ENCODE measurements around the gene PNPLA5.

DNA sequence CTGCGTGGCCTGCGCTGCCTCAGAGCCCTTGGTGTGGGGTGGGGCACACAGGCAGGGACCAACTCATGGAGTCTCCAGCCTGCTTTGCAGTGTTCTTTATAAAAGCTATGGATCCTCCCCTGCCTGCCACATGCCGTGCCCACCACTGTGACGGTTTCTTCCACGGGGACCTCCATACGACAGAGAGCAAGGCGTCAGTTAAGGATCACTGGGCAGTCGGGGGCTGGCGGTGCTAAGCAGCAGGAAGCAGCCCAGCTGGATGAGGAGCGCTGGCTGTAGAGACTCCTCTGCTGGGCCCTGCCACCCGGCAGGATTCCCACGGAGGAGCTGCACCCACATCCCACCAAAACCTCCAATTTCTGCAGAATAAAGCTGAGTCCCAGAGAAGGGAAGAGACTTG is 56.6 kb downstream of the PNPLA5 start:
- no peak for TF ChIP-seq POLR2A (IDR thresholded peaks at IDR 0.05)
- TF ChIP-seq, protein P1, sequence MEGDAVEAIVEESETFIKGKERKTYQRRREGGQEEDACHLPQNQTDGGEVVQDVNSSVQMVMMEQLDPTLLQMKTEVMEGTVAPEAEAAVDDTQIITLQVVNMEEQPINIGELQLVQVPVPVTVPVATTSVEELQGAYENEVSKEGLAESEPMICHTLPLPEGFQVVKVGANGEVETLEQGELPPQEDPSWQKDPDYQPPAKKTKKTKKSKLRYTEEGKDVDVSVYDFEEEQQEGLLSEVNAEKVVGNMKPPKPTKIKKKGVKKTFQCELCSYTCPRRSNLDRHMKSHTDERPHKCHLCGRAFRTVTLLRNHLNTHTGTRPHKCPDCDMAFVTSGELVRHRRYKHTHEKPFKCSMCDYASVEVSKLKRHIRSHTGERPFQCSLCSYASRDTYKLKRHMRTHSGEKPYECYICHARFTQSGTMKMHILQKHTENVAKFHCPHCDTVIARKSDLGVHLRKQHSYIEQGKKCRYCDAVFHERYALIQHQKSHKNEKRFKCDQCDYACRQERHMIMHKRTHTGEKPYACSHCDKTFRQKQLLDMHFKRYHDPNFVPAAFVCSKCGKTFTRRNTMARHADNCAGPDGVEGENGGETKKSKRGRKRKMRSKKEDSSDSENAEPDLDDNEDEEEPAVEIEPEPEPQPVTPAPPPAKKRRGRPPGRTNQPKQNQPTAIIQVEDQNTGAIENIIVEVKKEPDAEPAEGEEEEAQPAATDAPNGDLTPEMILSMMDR (IDR thresholded peaks at IDR 0.05 in 8 of 11, conservative IDR thresholded peaks at IDR 0.05 in 3 of 11): no peak
- TF ChIP-seq POLR2AphosphoS5 (IDR thresholded peaks at IDR 0.05): no peak
